GM23338 (cell line): Measurements from ENCODE around the gene PIKFYVE. TPM values are rescaled to one million over a fixed set of nuclear protein-coding genes. Genes with fewer than 3 reads are reported as not detected.

Source experiments
- ATAC-seq: fragments of 200-7000 bp; cut with Tn5 transposase; 3 replicates; pipeline ENCODE4 v1.9.1; 2020
- DNase-seq: peaks from one replicate; pipeline ENCODE4 v3.0.0-alpha.2; 2015; ENCODE audit warnings: low spot score
- H2AFZ ChIP-seq: fragments of 200-600 bp; sonication (generic); 2 replicates; pipeline ENCODE4 v1.8.0; 2016; ENCODE audit warnings: antibody characterized with exemption, mild to moderate bottlenecking, moderate library complexity
- H3F3A ChIP-seq: fragments of 200-600 bp; sonication (generic); replicated peaks from 2 replicates; pipeline ENCODE4 v1.8.0; 2017; ENCODE audit warnings: antibody characterized with exemption, mixed run types, low read depth
- H3K27ac ChIP-seq: fragments of 200-600 bp; sonication (generic); 2 replicates; pipeline ENCODE4 v1.6.1; 2016; ENCODE audit warnings: low read depth
- H3K27me3 ChIP-seq: fragments of 200-600 bp; sonication (generic); 2 replicates; pipeline ENCODE4 v1.8.0; 2016; ENCODE audit warnings: mild to moderate bottlenecking, mixed run types, moderate library complexity; ENCODE audit not compliant: insufficient read depth
- H3K36me3 ChIP-seq: fragments of 200-600 bp; sonication (generic); 2 replicates; pipeline ENCODE4 v1.8.0; 2016; ENCODE audit warnings: mild to moderate bottlenecking; ENCODE audit not compliant: insufficient read depth
- H3K4me1 ChIP-seq: fragments of 200-600 bp; sonication (generic); 2 replicates; pipeline ENCODE4 v1.8.0; 2016; ENCODE audit warnings: mild to moderate bottlenecking, moderate library complexity; ENCODE audit not compliant: insufficient read depth
- H3K4me2 ChIP-seq: fragments of 200-600 bp; sonication (generic); 2 replicates; pipeline ENCODE4 v1.7.1; 2017; ENCODE audit warnings: mixed run types
- H3K4me3 ChIP-seq: fragments of 200-600 bp; sonication (generic); 2 replicates; pipeline ENCODE4 v1.6.1; 2016; ENCODE audit warnings: mixed run types
- H3K79me2 ChIP-seq: fragments of 200-600 bp; sonication (generic); replicated peaks from 2 replicates; pipeline ENCODE4 v1.8.0; 2017; ENCODE audit warnings: mild to moderate bottlenecking; ENCODE audit not compliant: insufficient read depth
- H3K9me2 ChIP-seq: fragments of 200-600 bp; sonication (generic); 2 replicates; pipeline ENCODE4 v1.8.0; 2017; ENCODE audit not compliant: insufficient read depth
- H4K20me1 ChIP-seq: fragments of 200-600 bp; sonication (generic); replicated peaks from 2 replicates; pipeline ENCODE4 v1.8.0; 2017; ENCODE audit warnings: mild to moderate bottlenecking; ENCODE audit not compliant: insufficient read depth
- H3K27ac Mint-ChIP-seq: 2 replicates; pipeline ENCODE4 v1.8.0; 2020; ENCODE audit warnings: inconsistent platforms, mild to moderate bottlenecking, moderate library complexity, mixed read lengths
- H3K27me3 Mint-ChIP-seq: 3 replicates; pipeline ENCODE4 v1.8.0; 2022; ENCODE audit warnings: low read depth, mild to moderate bottlenecking, moderate library complexity, mixed read lengths, inconsistent platforms; ENCODE audit not compliant: insufficient read depth, poor library complexity
- H3K36me3 Mint-ChIP-seq: 3 replicates; pipeline ENCODE4 v1.8.0; 2021; ENCODE audit warnings: low read depth, mild to moderate bottlenecking, inconsistent platforms, moderate library complexity, mixed read lengths
- H3K4me1 Mint-ChIP-seq: 3 replicates; pipeline ENCODE4 v1.8.0; 2020; ENCODE audit warnings: mild to moderate bottlenecking, inconsistent platforms, mixed read lengths
- H3K4me3 Mint-ChIP-seq: 3 replicates; pipeline ENCODE4 v1.8.0; 2021; ENCODE audit warnings: moderate library complexity, mild to moderate bottlenecking, inconsistent platforms, mixed read lengths
- H3K9me3 Mint-ChIP-seq: 3 replicates; pipeline ENCODE4 v1.8.0; 2020; ENCODE audit warnings: moderate library complexity, mild to moderate bottlenecking, inconsistent platforms, mixed read lengths
- CREB1 ChIP-seq: fragments of 250-450 bp; sonication (Bioruptor Pico); IDR thresholded peaks from 2 replicates; pipeline ENCODE4 v1.5.0; 2020; ENCODE audit warnings: low read depth, mild to moderate bottlenecking, moderate library complexity
- CTCF ChIP-seq, 2 experiments: fragments of 200-600 bp in 1 of 2; sonication (generic) in 1 of 2; conservative IDR thresholded peaks; 2 replicates each; pipeline versions ENCODE4 v1.5.1 to v1.6.1; 2016 to 2017; ENCODE audit warnings: antibody characterized with exemption in 2 of 2, low read depth in 2 of 2, mild to moderate bottlenecking in 2 of 2, moderate library complexity in 1 of 2
- ETS1 ChIP-seq: IDR thresholded peaks from 2 replicates; pipeline ENCODE4 v1.6.1; 2016; ENCODE audit warnings: antibody characterized with exemption
- EZH2 ChIP-seq: fragments of 200-600 bp; sonication (generic); IDR thresholded peaks from one replicate; pipeline ENCODE4 v1.8.0; 2017; ENCODE audit warnings: antibody characterized with exemption, mild to moderate bottlenecking, low read depth; ENCODE audit not compliant: unreplicated experiment
- JUNB ChIP-seq: IDR thresholded peaks from one replicate; pipeline ENCODE4 v1.6.1; 2016; ENCODE audit warnings: antibody characterized with exemption; ENCODE audit not compliant: unreplicated experiment
- NANOG ChIP-seq: IDR thresholded peaks from 2 replicates; pipeline ENCODE4 v1.6.1; 2016; ENCODE audit warnings: antibody characterized with exemption, borderline replicate concordance
- POLR2AphosphoS5 ChIP-seq: IDR thresholded peaks from 2 replicates; pipeline ENCODE4 v1.6.1; 2016; ENCODE audit warnings: antibody characterized with exemption, low read depth
- REST ChIP-seq: IDR thresholded peaks from one replicate; pipeline ENCODE4 v1.6.1; 2018; ENCODE audit warnings: antibody characterized with exemption; ENCODE audit not compliant: unreplicated experiment
- STAT1 ChIP-seq: IDR thresholded peaks from one replicate; pipeline ENCODE4 v1.6.1; 2016; ENCODE audit warnings: antibody characterized with exemption; ENCODE audit not compliant: unreplicated experiment
- ZNF114 ChIP-seq: fragments of 250-450 bp; sonication (Bioruptor Pico); IDR thresholded peaks from 2 replicates; pipeline ENCODE4 v1.5.0; 2020; ENCODE audit warnings: mild to moderate bottlenecking, moderate library complexity
- ZNF331 ChIP-seq: fragments of 250-450 bp; sonication (Bioruptor Pico); IDR thresholded peaks from 2 replicates; pipeline ENCODE4 v1.5.0; 2020; ENCODE audit warnings: low read depth, mild to moderate bottlenecking, moderate library complexity
- polyA plus RNA-seq: library from polyadenylated mRNA; unstranded; fragments of >200 nt; fragmentation: Nextera tagmentation; extraction: Ambion mirVana; gene quantifications from 2 replicates; pipeline ENCODE4 v1.2.1, GENCODE V29; 2016
- total RNA-seq: library from RNA; depleted of rRNA; stranded (reverse); fragments of >200 nt; shearing (Covaris generic); gene quantifications from 2 replicates; pipeline ENCODE4 v1.2.3, GENCODE V29; 2014

PIKFYVE gene
- total and polyA plus RNA-seq, 2 experiments from 2014 or later, result 15.1 to 48.0 TPM

- no peak for TF ChIP-seq CTCF (conservative IDR thresholded peaks at IDR 0.05; ENCODE audit: low read depth in 2 of 2)
- TF ChIP-seq ZNF331 (CRISPR knock-in tag), result no peak
- no peak for TF ChIP-seq ZNF114 (CRISPR knock-in tag)
- TF ChIP-seq NANOG, result no peak
- TF ChIP-seq CREB1 (CRISPR knock-in tag), result no peak
- TF ChIP-seq POLR2AphosphoS5, result no peak
- no peak for TF ChIP-seq REST
- TF ChIP-seq STAT1, result no peak
- TF ChIP-seq EZH2, result no peak
- no peak for TF ChIP-seq JUNB
Measured at GRCh38 chr2:208346756-208347155, 80.7 kb downstream of the PIKFYVE start (continued).

- DNase-seq (no peak), ATAC-seq (no peak)
- no peak overlapping the region for H3K27ac ChIP-seq
- H3K9me2 ChIP-seq, result no peaks in the 10 kb centered on the region
- no peaks in the 10 kb centered on the region for H3K79me2 ChIP-seq
- no peaks in the 10 kb centered on the region for H3K27me3 ChIP-seq
- H3K27me3 Mint-ChIP-seq, result no peaks in the 10 kb centered on the region
- H3K27ac Mint-ChIP-seq, result no peak overlapping the region
- peaks cover 63% of the 10 kb centered on the region for H3K36me3 ChIP-seq
- no peak overlapping the region for H3K4me3 Mint-ChIP-seq
- no peaks in the 10 kb centered on the region for H3F3A ChIP-seq
- H4K20me1 ChIP-seq, result no peaks in the 10 kb centered on the region
- H3K4me2 ChIP-seq, result no peak overlapping the region
- H3K4me3 ChIP-seq, result no peak overlapping the region
- H2AFZ ChIP-seq, result no peak overlapping the region
- H3K36me3 Mint-ChIP-seq, result peaks cover 75% of the 10 kb centered on the region
- no peaks in the 10 kb centered on the region for H3K4me1 Mint-ChIP-seq
- H3K4me1 ChIP-seq, result no peaks in the 10 kb centered on the region
- no peaks in the 10 kb centered on the region for H3K9me3 Mint-ChIP-seq
- no peak for TF ChIP-seq STAT1
- TF ChIP-seq CTCF (conservative IDR thresholded peaks at IDR 0.05; ENCODE audit: low read depth in 2 of 2), result no peak
- no peak for TF ChIP-seq EZH2
- TF ChIP-seq ZNF331 (CRISPR knock-in tag), result no peak
- TF ChIP-seq NANOG, result no peak
- TF ChIP-seq ETS1, result no peak
- no peak for TF ChIP-seq REST
- no peak for TF ChIP-seq CREB1 (CRISPR knock-in tag)
Measured at GRCh38 chr2:208350610-208351009, 84.6 kb downstream of the PIKFYVE start.
